GM21576 (cell line): ENCODE results near the gene NDST1.

ENCODE experiments used
- ATAC-seq: cut with Tn5 transposase; IDR thresholded peaks from one replicate; pipeline ENCODE4 v1.9.1; 2021; ENCODE audit warnings: mild to moderate bottlenecking, moderate library complexity; ENCODE audit not compliant: unreplicated experiment

Gene NDST1

DNA sequence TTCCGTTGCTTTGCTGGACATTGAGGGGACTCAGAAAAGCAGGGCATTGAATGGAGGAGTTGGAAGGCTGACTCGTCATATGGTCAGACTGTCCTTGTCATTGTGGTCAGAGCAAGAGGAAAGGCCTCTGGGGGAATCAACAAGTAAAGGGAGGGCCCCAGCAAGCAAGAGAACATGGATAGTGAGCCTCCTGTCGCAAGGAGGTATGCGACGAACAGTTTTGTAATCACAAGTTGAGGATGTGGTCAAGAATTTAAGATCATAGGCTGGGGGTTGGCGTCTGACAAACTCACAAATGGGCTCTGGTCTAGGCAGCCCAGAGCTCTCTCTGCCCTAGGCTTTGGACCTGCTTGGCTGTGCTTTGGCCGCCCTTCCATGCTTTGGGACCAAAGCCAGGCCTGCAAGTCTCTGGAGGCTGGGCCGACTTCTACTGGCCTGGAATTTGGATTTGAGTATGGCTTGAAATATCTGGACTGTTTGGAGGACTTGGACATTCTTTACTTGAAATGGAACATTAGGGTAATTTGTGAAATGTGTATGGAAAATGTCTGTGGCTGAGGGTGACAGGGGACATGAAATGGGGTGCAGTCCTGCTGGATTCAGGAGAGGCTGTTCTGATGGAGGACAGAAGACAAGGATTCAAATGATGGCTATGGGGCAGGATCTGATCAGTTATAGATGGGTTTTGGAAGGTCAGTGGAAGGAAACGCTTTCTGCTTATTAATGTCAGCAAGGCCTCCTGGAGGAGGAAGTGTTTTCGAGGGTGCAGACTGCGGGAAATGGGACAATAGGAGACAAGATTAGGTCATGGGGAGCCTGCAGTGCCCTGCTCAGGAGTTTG is 19.2 kb upstream of the NDST1 start:
- no peak for ATAC-seq

DNA sequence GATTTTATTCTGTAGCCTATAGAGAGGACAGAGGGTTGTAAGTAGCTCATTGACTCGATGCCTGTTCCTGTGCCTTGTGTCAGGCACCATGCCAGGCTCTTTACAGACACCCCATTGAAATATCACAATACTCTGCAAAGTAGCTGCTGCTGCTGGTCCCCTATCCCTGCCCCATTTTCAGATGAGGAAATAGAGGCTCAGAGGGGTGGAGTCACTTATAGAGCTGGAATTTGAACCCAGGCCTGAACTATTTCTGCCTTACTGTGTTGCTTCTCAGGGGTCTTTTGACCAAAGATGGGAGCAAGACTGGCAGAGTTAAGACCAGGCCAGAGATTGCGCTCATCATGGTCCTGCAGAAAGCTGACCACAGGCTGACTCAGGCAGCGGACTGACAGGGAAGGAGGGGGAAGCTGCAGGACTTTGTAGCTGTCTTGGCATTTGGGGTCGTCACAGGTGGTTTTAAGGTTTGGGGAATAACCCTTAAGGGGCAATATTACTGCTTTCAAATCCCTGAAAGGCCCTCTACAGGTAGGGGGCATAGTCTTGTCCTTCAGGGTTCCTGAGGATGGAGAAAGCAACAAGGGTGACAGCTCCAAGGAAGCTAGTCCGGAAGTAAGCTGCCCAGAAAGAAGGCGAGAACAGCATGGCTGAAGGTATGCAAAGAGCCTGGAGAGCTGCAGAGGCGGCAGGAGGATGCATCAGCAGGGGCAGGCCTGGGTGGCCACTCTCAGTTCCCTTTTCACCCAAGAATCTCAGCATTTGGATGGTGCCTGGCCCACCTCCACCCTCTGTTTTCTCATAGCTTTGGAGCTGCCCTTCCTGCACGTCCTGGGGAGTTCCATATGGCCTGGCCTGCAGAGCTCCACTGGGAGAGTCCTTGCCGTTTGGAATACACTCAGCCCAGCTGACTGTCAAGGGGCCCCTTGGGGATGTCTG is 18.3 kb upstream of the NDST1 start:
- ATAC-seq = peak; percentile 84

DNA sequence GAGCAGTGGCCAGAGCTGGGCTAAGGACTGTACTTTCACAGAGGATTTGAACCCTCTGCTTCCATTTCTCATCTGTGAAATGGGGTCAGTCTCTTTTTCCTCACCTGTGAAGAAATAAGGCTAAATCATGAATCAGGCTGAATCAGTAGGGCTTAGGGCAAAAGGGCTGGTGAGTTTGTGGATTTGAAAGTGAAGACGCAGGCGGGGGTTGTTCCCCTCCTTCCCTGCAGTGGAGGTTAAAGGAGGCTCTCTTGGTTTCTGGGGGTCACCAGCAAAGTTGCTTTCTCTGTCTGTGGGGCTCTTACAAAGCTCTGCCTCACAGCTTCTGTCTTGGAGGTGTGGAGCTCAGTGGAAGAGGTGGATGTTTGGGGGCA is 17.6 kb upstream of the NDST1 start:
- ATAC-seq = peak; percentile 3

DNA sequence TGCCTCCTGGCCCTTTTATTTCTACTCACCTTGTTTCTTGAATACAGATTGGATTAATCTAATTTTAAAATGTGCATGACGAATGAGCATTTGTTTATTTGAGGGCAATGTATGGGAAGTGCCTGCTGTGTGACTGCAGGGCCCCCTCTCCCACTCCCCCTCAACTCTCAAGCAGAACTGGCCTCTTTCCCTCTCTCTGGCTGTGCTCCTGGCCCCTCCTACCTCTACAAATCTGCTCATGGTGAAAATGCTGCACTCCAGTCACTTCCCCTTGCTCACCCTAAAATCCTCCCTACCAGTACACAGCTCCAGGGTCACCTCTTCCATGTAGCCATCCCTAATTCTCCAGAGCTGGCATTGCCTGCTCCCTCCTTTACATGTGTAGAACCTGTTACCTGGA is 17.2 kb upstream of the NDST1 start:
- ATAC-seq = no peak

DNA sequence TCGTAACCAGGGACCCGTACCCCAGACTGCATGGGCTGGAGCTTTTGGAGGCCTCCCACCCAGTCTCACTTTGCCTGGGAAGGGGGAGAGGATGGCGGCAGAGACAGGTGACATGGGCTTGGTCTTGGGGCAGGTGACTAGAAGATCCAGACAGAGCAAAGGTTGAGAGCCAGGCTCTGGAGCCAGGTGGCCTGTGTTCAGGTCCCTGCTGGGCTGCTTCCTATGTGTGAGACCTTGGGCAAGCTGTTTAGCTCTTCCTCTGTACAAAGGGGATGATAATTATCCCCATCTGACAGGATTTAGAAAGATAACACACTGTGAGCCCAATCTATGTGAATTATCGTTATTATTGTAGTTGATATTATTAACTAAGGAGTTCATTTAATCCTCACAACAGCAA is 16.1 kb upstream of the NDST1 start:
- no peak for ATAC-seq

DNA sequence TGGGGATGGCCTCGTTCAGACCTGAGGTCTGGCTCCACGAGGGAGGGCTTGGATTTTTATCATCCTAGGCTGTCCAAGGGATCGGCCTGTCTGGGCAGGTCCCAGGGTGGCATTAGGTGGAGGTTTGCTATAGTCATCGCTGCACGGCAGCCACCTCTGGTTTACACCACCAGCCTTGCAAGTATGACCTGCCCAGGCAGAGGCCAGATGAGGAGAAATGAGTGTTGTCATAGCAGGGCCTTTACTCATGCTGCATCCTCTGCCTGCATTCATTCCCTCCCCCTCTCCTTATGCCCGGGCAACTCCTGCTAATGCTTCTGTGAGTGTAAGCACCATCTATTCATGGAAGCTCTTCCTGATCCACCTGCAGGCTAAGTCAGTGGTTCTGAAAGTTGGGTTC is 15.3 kb upstream of the NDST1 start:
- ATAC-seq = no peak

DNA sequence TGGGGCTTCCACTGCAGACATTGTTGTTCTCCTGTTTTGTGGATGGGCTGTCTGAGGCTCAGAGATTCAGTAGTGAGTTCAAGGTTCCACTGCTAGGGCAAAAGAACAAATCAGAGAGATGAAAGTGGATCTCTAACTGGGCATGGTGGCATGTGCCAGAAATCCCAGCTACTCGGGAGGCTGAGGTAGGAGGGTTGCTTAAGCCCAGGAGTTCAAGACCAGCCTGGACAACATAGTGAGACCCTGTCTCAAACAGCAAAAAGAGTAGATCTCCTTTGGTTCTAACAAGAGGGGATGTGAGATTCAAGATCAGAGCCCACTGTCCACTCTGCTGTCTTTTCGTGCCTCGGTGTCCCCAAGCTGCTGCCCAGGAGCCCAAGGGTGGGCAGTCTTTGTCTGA is 11.8 kb upstream of the NDST1 start:
- ATAC-seq = no peak

DNA sequence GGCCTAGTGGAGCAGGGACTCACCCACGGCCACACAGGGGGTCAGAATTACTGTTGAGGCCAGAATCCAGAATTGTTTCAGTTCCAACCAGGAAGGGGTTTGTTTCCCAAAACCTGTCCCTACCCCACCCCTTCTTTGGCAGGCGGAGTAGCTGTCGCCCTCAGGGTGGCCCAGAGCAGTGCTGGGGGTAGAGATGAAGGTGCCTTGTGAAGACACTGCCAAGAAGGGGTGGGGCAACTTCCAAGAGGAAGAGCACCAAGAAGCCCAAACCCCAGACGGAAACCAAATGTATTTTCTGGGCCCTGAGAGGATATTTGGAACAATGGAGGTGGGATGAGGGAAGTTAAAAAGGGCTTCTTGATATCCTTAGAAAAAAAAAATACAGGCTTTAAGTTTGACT is 11.4 kb upstream of the NDST1 start:
- no peak for ATAC-seq

DNA sequence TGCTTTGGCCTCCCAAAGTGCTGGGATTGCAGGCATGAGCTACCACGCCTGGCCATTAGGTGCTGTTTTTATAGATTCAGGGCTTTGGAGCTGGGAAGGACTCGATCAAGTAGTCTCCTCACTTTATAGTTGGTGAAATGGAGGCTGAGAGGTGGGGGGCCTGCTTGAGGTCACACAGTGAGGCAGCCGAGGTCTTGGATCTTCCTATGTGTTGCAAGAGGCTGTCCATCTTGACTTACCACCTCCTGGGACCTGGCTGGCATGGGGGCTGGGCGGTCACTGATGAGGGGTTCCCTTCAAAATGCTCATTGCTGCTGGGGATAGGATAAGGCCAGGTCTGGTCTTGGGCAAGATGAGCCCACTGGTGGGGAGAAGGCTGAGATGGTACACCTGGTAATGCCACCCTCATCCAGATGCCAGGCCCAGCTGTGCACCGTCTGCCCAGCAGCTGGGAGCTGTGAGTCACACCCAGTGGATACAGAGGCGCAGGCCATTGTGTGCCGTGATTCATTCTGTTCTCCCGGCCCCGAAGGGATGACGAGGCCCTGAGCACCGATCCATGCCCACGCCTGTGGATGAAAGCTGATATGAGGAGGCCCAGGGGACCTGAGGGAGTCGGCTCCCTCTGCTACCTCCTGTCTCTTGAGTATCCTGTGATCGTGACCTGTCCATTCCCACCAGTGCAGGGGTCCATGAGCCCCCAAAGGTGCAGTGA is 10.5 kb upstream of the NDST1 start:
- no peak for ATAC-seq

DNA sequence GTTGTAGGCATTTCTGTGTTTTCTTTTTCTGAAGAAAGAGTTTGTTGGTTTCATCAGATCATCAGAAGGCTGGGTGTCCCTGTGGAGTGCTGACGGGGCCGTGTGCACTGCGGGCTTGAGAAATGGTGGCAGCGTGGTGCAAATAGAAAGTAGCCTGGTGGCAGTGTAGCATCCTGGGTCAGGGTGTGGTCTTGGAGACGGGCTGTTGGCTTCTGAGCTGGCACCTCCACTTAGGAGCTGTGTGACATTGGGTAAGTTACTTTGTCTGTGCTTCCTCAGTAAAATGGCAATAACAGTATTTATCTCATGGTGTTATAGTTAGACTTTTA is 10.0 kb upstream of the NDST1 start:
- ATAC-seq = no peak

DNA sequence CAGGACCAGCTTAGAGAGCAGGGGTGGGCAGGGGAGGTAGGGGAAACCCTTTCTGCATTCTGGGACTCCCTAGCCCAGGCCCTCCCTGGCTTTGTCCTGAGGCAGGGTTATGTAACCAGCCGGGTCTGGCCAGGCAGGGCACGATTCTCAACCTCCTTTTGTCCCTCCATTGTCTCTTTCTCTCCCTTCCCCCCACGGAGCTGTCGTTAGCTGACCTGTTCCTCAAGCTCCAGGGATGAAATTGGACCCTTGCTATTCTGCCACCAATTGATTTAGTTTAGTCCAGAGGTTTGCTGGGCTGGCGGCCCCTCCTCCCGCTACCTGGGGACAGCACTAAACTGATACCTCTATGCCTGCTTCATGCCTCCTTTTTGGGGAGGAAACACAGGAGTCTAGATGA is 9.4 kb upstream of the NDST1 start:
- ATAC-seq = no peak

DNA sequence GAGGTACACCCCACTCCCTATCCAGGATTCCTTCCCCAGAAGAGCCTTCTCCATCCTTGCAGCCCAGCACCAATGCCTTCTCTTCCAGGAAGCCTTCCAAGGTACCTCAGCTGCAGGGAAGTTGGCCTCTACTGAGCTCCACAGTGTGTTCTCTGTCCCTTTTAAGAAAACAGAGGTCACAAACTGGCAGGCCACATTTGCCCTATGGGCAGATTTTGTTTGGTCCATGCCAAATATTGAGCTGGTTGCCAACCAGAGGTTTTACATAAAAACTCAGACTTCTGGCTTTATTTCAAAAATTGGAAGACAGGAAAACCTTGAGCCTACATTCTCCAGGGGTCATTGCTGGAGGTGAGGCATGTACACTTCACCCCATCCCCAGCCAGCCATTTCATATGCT is 9.0 kb upstream of the NDST1 start:
- ATAC-seq = no peak

DNA sequence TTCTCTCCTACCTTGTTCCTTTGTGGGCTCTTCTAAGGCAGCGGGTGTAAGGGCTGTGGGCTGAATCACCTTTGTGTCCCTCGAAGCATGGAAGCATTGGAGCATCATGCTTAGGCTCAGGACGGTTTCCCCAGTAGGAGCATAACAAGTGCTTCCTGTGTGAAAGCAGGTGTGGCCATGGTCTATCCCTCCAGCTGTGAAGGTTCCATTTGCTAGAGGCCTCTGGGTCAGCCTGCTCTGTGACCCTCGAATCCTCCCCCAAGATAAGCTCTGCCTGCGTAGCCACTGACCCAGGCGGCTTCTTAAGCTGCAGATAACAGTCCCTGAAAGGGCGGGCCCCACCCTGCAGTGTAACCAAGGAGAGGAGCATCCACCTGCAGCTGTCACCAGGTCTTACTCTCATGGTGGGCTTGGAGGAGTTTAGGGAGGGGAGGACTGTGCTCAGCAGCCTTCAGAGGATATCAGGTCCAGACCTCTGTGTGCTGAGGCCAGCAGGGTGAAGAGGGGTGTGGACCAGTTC is 8.4 kb upstream of the NDST1 start:
- ATAC-seq = peak; percentile 54

DNA sequence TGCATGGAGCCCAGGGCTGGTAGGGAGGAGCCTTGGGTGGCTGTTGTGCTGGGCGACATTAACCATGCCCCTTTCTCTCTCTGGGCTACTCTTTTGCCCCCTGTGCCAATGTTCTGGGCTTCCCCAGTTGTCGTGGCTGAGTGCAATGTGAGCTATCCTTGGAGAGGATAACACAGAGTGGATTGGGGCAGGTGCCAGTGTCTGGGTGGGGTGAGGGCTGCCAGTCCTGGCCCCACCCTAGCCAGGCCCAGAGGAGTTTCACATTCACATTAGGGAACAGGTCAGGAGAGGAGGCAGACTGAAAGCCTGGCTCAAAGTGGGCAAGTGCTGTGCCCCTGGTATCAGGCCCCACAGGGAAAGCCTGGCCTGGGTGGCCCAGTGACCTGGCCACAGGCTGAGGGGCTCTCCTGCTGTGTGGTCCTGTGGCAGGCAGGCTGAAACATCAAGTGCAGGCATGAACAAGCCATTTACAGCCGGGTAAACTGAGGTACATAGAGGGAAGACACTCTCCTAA is 7.5 kb upstream of the NDST1 start:
- ATAC-seq = no peak

DNA sequence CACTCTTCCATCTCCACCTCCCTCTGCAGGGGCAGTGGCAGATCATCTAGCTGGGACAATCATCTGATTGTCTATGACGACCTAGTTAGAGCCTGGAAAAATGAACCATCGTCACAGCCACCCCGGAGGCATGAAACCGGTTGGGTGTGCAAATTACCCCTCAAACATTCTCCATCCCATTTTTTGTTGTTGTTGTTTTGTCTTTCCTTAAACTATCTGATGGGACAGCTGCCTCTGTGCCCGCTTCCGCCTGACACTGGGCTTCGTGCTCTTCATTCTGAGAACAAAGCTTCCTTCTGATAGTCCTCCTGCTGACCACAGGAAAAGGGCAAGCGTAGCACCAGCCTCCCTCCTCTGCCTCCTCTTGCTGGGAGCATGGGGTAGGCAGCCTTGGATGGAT is 7.0 kb upstream of the NDST1 start:
- no peak for ATAC-seq

DNA sequence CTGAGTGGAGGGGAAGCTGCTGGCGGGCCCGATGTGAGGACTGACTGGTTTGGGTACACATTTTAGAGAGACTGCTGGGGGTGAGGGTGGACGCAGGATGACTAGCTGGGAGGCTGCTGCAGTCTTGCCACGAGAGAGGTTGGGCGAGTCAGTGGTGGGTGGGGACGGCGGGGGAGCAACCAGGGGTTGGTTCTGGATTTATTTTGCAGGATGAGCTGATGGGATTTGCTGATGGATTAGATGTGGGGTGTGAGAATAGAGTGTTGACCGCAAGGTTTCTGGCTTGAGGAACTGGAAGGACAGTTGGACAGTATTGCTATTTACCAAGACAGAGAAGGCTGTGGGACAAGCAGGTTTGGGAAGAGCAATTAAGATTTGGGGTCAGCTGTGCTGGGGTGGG is 5.8 kb upstream of the NDST1 start:
- no peak for ATAC-seq

DNA sequence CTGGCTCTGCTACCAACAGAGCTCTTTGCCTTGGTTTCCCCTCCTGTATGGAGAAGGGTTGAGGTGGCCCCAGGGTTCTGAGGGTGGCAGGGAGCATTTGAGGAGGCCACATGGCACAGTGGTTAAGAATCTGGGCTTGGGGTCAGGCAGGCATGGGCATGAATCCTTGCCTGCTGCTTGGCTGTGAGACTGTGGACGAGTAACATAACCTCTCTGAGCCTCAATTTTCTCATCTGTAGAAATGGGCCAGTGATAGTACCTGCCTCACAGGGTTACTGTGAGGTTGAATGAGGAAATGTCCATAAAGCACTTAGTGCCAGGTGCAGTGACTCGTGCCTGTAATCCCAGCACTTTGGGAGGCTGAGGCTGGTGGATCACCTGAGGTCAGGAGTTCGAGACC is 5.1 kb upstream of the NDST1 start:
- no peak for ATAC-seq

DNA sequence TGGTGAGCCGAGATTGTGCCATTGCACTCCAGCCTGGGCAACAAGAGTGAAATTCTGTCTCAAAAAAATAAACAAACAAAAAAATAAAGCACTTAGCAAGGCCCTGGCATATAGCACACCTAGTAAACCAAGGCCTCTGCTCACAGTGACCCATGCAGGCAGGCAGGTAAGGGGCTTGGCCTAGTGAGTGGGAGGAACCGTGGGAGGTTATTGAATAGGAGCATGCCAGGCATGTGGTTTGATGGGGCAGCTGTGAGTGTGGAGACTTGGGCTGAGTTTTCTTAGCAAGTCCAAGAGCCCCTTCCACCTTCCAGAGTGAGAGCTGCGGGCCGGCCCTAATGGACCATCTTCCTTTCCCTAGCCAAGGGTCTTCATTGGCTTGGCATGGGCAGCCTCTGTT is 4.5 kb upstream of the NDST1 start:
- ATAC-seq = no peak

DNA sequence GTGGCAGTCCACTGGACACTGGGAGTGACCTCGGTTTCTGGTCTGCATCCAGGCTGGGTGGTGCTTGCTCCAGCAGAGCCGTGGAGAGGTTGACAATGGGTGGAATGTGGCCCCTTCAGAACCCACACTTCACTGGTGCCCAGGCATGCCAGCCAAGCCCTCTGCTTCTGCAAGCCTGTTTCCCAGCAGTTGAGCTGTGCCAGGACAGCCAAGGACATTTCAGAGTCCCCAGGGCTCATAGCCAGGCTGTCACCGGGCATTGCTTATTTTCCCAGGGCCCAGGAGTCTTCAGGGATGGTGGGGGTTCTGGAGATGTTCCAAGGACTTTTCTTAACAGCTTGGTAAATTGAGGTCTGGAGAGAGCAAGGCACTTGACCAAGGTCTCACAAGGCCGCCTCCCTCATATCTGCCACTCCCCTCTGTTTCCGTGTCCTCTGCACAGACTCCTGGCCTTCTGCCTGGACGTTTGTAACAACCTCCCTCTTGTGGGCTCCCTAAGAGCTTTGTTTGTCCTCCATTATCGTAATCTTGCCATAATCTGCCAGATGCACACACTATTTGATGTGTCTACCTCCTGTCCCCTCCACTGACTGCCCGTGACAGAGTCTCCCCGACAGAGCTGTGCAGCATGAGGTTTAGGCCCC is 3.8 kb upstream of the NDST1 start:
- ATAC-seq = no peak

DNA sequence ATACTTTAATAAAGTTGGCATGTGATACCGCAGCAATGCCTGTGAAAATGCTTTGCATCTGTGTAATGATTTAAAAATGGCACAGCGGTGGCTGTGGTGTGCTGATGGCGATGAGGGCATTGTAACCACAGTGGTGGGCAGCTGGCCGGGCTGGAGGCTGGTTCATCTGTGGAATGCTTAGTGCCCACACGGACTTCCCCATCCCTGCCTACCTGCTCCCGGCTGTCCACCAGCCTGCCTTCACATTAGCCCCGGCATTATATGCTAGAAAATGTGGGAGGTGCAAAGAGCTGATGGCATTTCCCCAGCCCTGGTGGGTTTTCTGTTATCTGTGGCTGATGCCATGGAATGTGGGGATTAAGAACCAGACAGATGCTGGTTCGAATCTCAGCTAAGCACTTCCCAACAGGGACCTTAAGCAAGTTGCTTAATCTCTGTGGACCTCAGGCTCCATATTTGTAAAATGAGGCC is 2.9 kb upstream of the NDST1 start:
- ATAC-seq = no peak

DNA sequence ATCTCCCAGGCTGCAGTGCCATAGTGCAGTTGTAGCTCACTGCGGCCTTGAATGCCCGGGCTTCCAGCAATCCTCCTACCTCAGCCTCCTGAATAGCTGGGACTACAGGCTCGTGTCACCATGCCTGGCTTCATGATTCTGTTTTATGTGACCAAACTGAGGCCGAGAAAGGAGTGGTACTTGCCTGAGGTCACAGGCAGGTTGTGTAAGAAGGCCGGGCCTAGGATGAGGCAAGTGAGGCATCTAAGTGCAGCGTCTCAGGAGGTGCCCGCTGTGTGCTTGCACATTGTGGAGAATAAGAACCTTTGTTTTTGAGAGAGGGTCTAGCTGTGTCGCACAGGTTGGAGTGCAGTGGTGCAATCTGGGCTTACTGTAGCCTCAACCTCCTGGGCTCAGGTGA is 2.1 kb upstream of the NDST1 start:
- ATAC-seq = no peak
